Activated CD4-positive, alpha-beta memory T cell treated with anti-CD3 and anti-CD28 coated beads for 36 hours (primary cell): ENCODE measurements around the gene DDX1. TPM values are rescaled to one million over a fixed set of nuclear protein-coding genes. Genes with fewer than 3 reads are reported as not detected.

Source experiments
- CTCF ChIA-PET: fragments of 350-600 bp; sonication (Branson Sonifier 250); formaldehyde crosslinking; loops from one replicate; lab custom pipeline; 2021; ENCODE audit warnings: antibody characterized with exemption, inconsistent platforms; lab: Charles Lee
- POLR2A ChIA-PET: fragments of 350-600 bp; sonication (Branson Sonifier 250); formaldehyde crosslinking; loops from one replicate; lab custom pipeline; 2021; ENCODE audit warnings: antibody characterized with exemption; lab: Charles Lee
- DNase-seq: peaks from one replicate; pipeline ENCODE4 v3.0.0-alpha.2; 2020
- H3K27ac Mint-ChIP-seq: one replicate; pipeline ENCODE4 v1.8.0; 2021; ENCODE audit warnings: mixed read lengths
- H3K27me3 Mint-ChIP-seq: one replicate; pipeline ENCODE4 v1.8.0; 2021; ENCODE audit warnings: mixed read lengths
- H3K36me3 Mint-ChIP-seq: one replicate; pipeline ENCODE4 v1.8.0; 2021; ENCODE audit warnings: mixed read lengths
- H3K4me1 Mint-ChIP-seq: one replicate; pipeline ENCODE4 v1.8.0; 2021; ENCODE audit warnings: low read depth, mixed read lengths
- H3K4me3 Mint-ChIP-seq: one replicate; pipeline ENCODE4 v1.8.0; 2021; ENCODE audit warnings: mild to moderate bottlenecking, mixed read lengths
- H3K9me3 Mint-ChIP-seq: one replicate; pipeline ENCODE4 v1.8.0; 2021; ENCODE audit warnings: mixed read lengths
- intact Hi-C: fragments of 100-400 bp; cut with micrococcal nuclease; formaldehyde crosslinking; loops from one replicate; pipeline ENCODE4 v1.15.1; 2023
- total RNA-seq, 2 experiments: library from RNA; stranded (reverse); gene quantifications; one replicate each; pipeline ENCODE4 v1.2.3, GENCODE V29; 2021

The DDX1 gene
- total RNA-seq, 2 experiments from 2014 or later = 79.7 to 81.1 TPM

- Mint-ChIP-seq H3K4me3 (no peak overlapping the region), H3K36me3 (no peaks in the 10 kb centered on the region), H3K4me1 (no peaks in the 10 kb centered on the region), H3K27me3 (no peaks in the 10 kb centered on the region), H3K27ac (no peak overlapping the region), H3K9me3 (no peaks in the 10 kb centered on the region)
- no peak for DNase-seq
- ChIA-PET POLR2A (interaction anchor here (0.8 kb wide), 1 partner anchor 22 kb away, joined by 3 read pairs; no protein-coding TSS in a partner anchor), CTCF (interaction anchor here (0.9 kb wide), 1 partner anchor 8 kb away, joined by 3 read pairs; no protein-coding TSS in a partner anchor)
- intact Hi-C loops = no loop called here
Observed at GRCh38 chr2:15584316-15584715, 7.4 kb upstream of the DDX1 start.

DNA sequence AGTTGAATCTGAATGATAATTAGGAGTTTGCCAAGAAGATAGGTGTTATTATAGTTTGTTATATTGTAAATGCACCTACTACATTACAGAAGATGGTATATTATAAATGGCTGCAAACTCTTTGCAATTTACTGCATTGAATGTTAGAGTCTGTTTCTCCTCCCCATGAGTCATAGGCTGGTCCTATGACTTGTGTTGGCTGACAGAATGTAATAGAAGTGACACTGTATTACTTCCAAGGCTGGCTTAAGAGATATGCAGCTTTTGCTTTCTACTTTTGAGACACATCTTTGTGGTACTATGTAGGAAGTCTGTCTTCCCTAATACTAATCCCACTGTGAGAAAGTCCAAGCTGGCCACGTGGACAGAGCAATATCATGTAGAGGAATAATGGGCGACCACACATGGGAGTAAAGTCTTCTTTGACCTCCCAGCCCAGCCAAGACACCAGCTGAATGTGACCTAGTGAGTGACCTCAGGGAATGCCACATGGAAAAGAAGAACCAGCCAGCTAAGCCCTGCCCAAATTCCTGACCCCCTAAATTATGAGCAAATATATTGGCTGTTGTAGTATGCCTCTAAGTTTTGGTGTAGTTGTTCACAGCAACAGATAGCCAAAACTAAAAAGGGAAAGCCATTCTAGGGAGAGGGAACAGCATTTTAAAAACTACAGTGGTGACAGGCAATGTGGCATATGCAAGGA lies 6.8 kb upstream of the DDX1 start:
- no peak overlapping the region for H3K27ac Mint-ChIP-seq
- intact Hi-C loops = no loop called here
- H3K4me3 Mint-ChIP-seq = no peak overlapping the region
- H3K36me3 Mint-ChIP-seq = no peaks in the 10 kb centered on the region
- no peaks in the 10 kb centered on the region for H3K9me3 Mint-ChIP-seq
- no peaks in the 10 kb centered on the region for H3K27me3 Mint-ChIP-seq
- ChIA-PET POLR2A (interaction anchor here (0.8 kb wide), 1 partner anchor 23 kb away, joined by 3 read pairs; no protein-coding TSS in a partner anchor), CTCF (interaction anchor here (0.9 to 1.5 kb wide), 2 partner anchors 8 to 9 kb away, joined by 3 to 6 read pairs; no protein-coding TSS in a partner anchor)
- no peaks in the 10 kb centered on the region for H3K4me1 Mint-ChIP-seq
- no peak for DNase-seq

DNA sequence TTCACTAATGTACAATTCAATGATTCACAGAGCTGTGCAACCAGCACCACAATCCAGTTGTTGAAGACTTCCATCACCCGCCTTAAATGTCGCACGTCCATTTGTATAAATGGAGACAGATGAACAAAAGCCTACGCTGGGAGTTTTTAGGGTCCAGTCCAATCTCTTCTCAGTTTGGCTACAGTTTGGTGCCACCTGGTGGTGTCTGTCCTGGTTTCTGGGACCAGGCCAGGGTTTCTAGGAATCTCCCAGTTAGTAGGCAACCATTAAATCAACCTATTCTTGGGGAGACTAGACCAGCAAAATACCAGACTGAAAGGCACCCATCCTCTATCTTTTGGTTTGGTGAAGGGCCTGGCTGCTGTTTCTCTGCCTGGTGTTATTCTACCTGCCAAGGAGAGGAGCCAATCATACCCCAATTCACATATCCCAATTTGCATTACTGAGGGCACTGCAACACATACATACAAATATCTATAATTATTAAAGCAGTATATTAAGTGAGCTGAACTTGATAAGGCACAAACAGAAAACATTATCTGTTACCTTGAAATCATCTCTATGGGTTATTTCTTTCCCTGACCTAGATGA lies 3.2 kb upstream of the DDX1 start:
- Mint-ChIP-seq H3K27ac (no peak overlapping the region), H3K9me3 (no peaks in the 10 kb centered on the region), H3K4me1 (peaks cover 12% of the 10 kb centered on the region), H3K27me3 (no peaks in the 10 kb centered on the region), H3K4me3 (no peak overlapping the region), H3K36me3 (peaks cover 3% of the 10 kb centered on the region)
- intact Hi-C loops = no loop called here
- ChIA-PET CTCF (interaction anchor here (1.0 to 2.9 kb wide), 5 partner anchors 11 to 42 kb away, joined by 4 to 14 read pairs (median 4); partner anchors contain the start of gene NBAS), POLR2A (no interaction called here)
- DNase-seq = peak; percentile 40

DNA sequence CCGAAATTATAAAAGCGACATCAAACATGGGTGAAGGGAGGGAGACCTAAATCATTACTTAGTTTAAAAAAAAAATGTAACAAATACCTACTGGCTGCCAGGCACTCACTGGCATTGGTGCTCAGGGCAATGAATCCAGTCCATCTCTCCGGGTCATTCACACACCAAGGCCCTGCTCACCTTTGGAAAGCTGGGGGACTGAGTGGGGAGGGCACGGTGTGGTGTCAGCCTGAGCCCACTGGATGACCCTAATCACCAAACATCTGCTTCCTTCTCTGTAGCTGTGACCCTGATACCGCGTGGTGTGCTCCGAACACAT lies 336 bp upstream of the DDX1 start:
- Mint-ChIP-seq H3K27me3 (no peaks in the 10 kb centered on the region), H3K27ac (peak overlapping the region; percentile 91), H3K4me1 (peaks cover 29% of the 10 kb centered on the region), H3K4me3 (peak overlapping the region; percentile 94), H3K36me3 (peaks cover 13% of the 10 kb centered on the region), H3K9me3 (no peaks in the 10 kb centered on the region)
- DNase-seq = no peak
- CTCF ChIA-PET = interaction anchor here (2.3 kb wide), 1 partner anchor 14 kb away, joined by 14 read pairs; no protein-coding TSS in a partner anchor
- intact Hi-C loops = loop anchor here (1.0 to 5.0 kb wide), 3 partner anchors 30 to 449 kb away; partner anchors contain the start of gene NBAS
- POLR2A ChIA-PET = interaction anchor here (3.1 kb wide), 1 partner anchor 31 kb away, joined by 17 read pairs; the partner anchor contains the start of gene NBAS

DNA sequence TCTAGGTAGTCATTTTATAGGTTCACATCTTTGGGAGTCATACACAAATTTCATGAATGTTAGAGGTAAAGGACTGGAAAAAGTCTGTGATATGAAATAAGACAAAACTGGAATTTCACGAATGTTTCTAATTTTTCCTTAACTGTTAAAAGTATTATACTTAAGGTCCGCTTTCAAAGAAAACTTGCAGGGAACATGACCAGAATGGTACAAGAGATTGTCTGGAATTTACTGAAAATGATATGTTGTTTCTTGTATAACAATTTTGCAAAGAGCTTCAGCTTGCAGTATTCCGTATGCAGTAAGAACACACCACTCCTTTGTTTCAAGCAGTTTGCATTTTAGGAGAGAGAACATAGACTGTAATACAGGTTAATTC lies 1.6 kb downstream of the DDX1 start:
- intact Hi-C loops = loop anchor here (5.0 kb wide), 1 partner anchor 416 kb away; no protein-coding TSS in a partner anchor
- Mint-ChIP-seq H3K36me3 (peaks cover 27% of the 10 kb centered on the region), H3K9me3 (no peaks in the 10 kb centered on the region), H3K27ac (peak overlapping the region; percentile 54), H3K4me3 (peak overlapping the region; percentile 94), H3K27me3 (no peaks in the 10 kb centered on the region), H3K4me1 (peaks cover 29% of the 10 kb centered on the region)
- DNase-seq = no peak
- POLR2A ChIA-PET = no interaction called here
- CTCF ChIA-PET = interaction anchor here (0.8 kb wide), 1 partner anchor 16 kb away, joined by 3 read pairs; no protein-coding TSS in a partner anchor

- H3K27ac Mint-ChIP-seq = no peak overlapping the region
Observed at GRCh38 chr2:15594291-15595256, 2.9 kb downstream of the DDX1 start.

DNA sequence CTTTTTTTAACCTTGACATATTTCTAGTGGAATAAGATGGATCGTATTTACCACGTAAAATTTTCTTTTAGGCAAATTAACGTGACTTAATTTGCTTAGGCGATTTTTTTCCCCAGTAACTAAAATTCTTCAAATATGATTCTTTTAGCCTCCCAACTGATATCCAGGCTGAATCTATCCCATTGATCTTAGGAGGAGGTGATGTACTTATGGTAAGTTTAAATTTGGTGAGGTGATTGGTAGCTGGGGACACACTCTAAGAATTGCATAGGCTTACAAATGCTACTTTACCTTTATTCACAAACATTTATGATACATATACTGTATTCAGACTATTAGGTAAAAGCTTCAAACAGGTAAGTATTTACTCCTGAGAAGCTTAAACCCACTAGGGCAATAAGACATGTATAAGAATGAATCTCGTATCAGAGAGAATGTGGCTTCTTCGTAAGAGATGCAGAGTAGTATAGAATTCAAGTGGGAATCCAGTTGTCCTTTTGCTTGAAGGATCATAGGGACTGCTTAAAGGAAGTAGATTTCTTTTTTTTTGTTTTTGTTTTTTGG lies 3.8 kb downstream of the DDX1 start:
- H3K9me3 Mint-ChIP-seq = no peaks in the 10 kb centered on the region
- peaks cover 37% of the 10 kb centered on the region for H3K36me3 Mint-ChIP-seq
- no peak overlapping the region for H3K27ac Mint-ChIP-seq
- no peaks in the 10 kb centered on the region for H3K27me3 Mint-ChIP-seq
- no peak overlapping the region for H3K4me3 Mint-ChIP-seq
- H3K4me1 Mint-ChIP-seq = peaks cover 29% of the 10 kb centered on the region
- intact Hi-C loops = no loop called here
- no peak for DNase-seq
- ChIA-PET CTCF (interaction anchor here (1.8 kb wide), 1 partner anchor 18 kb away, joined by 11 read pairs; no protein-coding TSS in a partner anchor), POLR2A (no interaction called here)

More at GRCh38 chr2:15594291-15595256, 2.9 kb downstream of the DDX1 start:
- H3K4me1 Mint-ChIP-seq = peaks cover 29% of the 10 kb centered on the region
- H3K4me3 Mint-ChIP-seq = no peak overlapping the region
- no peak for DNase-seq
- intact Hi-C loops = loop anchor here (5.0 kb wide), 1 partner anchor 417 kb away; no protein-coding TSS in a partner anchor
- no peaks in the 10 kb centered on the region for H3K27me3 Mint-ChIP-seq
- H3K9me3 Mint-ChIP-seq = no peaks in the 10 kb centered on the region
- ChIA-PET CTCF (interaction anchor here (1.8 kb wide), 1 partner anchor 17 kb away, joined by 11 read pairs; no protein-coding TSS in a partner anchor), POLR2A (no interaction called here)
- H3K36me3 Mint-ChIP-seq = peaks cover 33% of the 10 kb centered on the region

DNA sequence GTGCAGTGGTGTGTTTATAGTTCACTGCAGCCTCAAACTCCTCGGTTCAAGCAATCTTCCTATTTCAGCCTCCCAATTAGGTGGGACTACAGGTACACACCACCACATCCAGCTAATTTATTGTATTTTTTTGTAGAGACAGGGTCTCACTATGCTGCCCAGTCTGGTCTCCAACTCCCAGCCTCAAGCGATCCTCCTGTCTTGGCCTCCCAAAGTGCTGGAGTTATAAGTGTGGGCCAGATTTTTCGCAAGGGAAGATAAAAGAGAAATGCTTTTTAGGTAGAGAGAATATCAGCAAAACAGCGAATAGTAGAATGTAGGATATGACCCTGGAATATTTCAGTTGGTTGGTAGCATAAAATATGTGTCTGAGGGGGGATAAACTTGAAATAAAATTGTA lies 4.3 kb downstream of the DDX1 start:
- ChIA-PET CTCF (interaction anchor here (1.8 kb wide), 1 partner anchor 18 kb away, joined by 11 read pairs; no protein-coding TSS in a partner anchor), POLR2A (no interaction called here)
- Mint-ChIP-seq H3K9me3 (no peaks in the 10 kb centered on the region), H3K36me3 (peaks cover 40% of the 10 kb centered on the region), H3K27ac (no peak overlapping the region), H3K4me1 (peaks cover 28% of the 10 kb centered on the region), H3K27me3 (no peaks in the 10 kb centered on the region), H3K4me3 (no peak overlapping the region)
- no peak for DNase-seq
- intact Hi-C loops = no loop called here

- peaks cover 44% of the 10 kb centered on the region for H3K36me3 Mint-ChIP-seq
- ChIA-PET CTCF (no interaction called here), POLR2A (no interaction called here)
- DNase-seq = no peak
- intact Hi-C loops = no loop called here
- H3K27me3 Mint-ChIP-seq = no peaks in the 10 kb centered on the region
- no peaks in the 10 kb centered on the region for H3K9me3 Mint-ChIP-seq
- peaks cover 25% of the 10 kb centered on the region for H3K4me1 Mint-ChIP-seq
- H3K27ac Mint-ChIP-seq = no peak overlapping the region
- H3K4me3 Mint-ChIP-seq = no peak overlapping the region
Observed at GRCh38 chr2:15596350-15596749, 4.7 kb downstream of the DDX1 start.

- Mint-ChIP-seq H3K4me3 (no peak overlapping the region), H3K36me3 (peaks cover 49% of the 10 kb centered on the region), H3K27me3 (no peaks in the 10 kb centered on the region), H3K27ac (no peak overlapping the region), H3K9me3 (no peaks in the 10 kb centered on the region), H3K4me1 (peaks cover 23% of the 10 kb centered on the region)
- intact Hi-C loops = no loop called here
- ChIA-PET CTCF (no interaction called here), POLR2A (no interaction called here)
- DNase-seq = no peak
Observed at GRCh38 chr2:15596968-15597367, 5.3 kb downstream of the DDX1 start.

GRCh38 chr2:15599994-15600393 lies 8.3 kb downstream of the DDX1 start:
- Mint-ChIP-seq H3K4me1 (peaks cover 4% of the 10 kb centered on the region), H3K9me3 (no peaks in the 10 kb centered on the region), H3K27ac (no peak overlapping the region), H3K27me3 (no peaks in the 10 kb centered on the region), H3K4me3 (no peak overlapping the region), H3K36me3 (peaks cover 67% of the 10 kb centered on the region)
- DNase-seq = no peak
- intact Hi-C loops = no loop called here
- CTCF ChIA-PET = no interaction called here
- POLR2A ChIA-PET = no interaction called here
